Tibial nerve (tissue), 4 donors: ENCODE measurements around the gene PRUNE1.

ENCODE experiments used
- EP300 ChIP-seq, 2 donors: sonication (generic); formaldehyde crosslinking; IDR thresholded peaks; one replicate each; pipeline ENCODE4 v1.6.1; 2017; ENCODE audit warnings: antibody characterized with exemption in 2 of 2, mild to moderate bottlenecking in 1 of 2
- POLR2A ChIP-seq, 2 donors: fragments of 450-650 bp; IDR thresholded peaks; one replicate each; pipeline ENCODE4 v1.6.1; 2017; ENCODE audit warnings: antibody characterized with exemption in 2 of 2, mild to moderate bottlenecking in 2 of 2, moderate library complexity in 2 of 2
- TF ChIP-seq, protein P1 (sequence below), 5 experiments: fragments of 200-600 bp in 3 of 5; fragments of 450-650 bp in 2 of 5; sonication (generic) in 3 of 5; IDR thresholded peaks; one replicate each; pipeline ENCODE4 v1.5.1; 2016 to 2019; ENCODE audit warnings: antibody characterized with exemption in 5 of 5, mild to moderate bottlenecking in 3 of 5, moderate library complexity in 2 of 5

DNA sequence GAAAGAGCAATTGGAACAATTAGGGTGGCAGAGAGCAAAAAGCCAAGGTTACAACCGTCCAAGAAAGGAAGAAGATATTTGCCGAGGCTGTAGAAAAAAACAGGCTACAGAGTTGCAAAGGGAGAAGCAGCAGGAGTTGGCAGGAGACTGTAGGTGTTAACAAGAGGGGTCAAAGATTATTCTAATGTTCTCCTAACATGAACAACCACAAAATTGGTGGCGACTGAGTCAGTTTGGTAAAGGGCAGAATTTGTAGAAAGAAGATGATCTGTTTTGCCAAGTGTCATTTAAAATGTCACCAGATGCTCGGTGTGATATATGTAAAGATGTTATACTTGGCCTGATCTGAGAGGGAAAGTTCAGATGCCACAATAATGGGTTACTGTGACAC, 401 bp upstream of the PRUNE1 start:
- TF ChIP-seq, protein P1, sequence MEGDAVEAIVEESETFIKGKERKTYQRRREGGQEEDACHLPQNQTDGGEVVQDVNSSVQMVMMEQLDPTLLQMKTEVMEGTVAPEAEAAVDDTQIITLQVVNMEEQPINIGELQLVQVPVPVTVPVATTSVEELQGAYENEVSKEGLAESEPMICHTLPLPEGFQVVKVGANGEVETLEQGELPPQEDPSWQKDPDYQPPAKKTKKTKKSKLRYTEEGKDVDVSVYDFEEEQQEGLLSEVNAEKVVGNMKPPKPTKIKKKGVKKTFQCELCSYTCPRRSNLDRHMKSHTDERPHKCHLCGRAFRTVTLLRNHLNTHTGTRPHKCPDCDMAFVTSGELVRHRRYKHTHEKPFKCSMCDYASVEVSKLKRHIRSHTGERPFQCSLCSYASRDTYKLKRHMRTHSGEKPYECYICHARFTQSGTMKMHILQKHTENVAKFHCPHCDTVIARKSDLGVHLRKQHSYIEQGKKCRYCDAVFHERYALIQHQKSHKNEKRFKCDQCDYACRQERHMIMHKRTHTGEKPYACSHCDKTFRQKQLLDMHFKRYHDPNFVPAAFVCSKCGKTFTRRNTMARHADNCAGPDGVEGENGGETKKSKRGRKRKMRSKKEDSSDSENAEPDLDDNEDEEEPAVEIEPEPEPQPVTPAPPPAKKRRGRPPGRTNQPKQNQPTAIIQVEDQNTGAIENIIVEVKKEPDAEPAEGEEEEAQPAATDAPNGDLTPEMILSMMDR (IDR thresholded peaks at IDR 0.05): no peak
- TF ChIP-seq POLR2A (IDR thresholded peaks at IDR 0.05): no peak
- TF ChIP-seq EP300 (IDR thresholded peaks at IDR 0.05): no peak
